Eye (tissue), 1 donor: Measurements from ENCODE around the gene STAT1.
"Not testable (repeated sequence)": the region's sequence is repeated elsewhere in the genome, so short reads cannot be mapped to it uniquely, and the experiment has no call there.

Source experiments
- DNase-seq: peaks from one replicate; pipeline ENCODE4 v3.0.0-alpha.2; 2015

STAT1 gene

GRCh38 chr2:191003405-191004309 lies 10.3 kb downstream of the STAT1 start:
- DNase-seq: no peak

GRCh38 chr2:191001624-191002023 lies 12.3 kb downstream of the STAT1 start:
- DNase-seq: no peak

DNA sequence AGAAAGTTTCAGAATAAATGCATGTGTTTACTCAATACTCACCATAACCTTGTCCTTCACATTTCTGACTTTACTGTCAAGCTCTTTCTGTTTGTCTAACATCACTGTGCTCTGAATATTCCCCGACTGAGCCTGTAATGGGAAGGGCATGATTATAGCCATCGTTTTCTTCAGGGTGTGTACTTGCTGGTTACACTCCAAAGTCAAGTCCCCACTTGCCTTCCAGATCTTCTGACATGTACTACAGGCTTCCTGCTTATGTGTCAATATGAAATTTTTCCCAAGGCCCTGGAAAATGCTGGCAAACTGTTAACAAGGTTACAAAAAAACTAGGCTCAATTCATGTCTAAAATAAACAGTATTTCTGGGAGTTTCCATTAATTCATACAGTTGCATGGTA lies 12.9 kb downstream of the STAT1 start:
- DNase-seq: no peak

- no peak for DNase-seq
Measured at GRCh38 chr2:190999949-191000665, 13.9 kb downstream of the STAT1 start.

DNA sequence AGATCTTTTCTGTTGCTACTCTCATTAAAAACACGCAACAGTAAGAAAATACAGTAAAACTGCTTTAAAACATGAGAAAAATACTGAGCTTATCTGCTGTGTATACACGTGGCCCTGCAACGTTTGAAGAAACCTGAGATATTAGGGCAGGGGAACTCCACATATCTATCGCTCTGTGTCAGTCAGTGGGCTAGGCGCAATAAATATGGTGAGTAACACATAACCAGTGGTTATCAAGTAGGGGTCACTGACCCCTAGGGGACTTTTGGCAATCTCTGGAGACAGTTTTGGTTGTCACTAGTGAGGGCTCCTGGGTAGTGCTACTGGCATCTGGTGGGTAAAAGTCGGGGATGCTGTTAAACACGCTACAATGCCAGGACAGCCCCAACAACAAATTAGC lies 14.9 kb downstream of the STAT1 start:
- no peak for DNase-seq

DNA sequence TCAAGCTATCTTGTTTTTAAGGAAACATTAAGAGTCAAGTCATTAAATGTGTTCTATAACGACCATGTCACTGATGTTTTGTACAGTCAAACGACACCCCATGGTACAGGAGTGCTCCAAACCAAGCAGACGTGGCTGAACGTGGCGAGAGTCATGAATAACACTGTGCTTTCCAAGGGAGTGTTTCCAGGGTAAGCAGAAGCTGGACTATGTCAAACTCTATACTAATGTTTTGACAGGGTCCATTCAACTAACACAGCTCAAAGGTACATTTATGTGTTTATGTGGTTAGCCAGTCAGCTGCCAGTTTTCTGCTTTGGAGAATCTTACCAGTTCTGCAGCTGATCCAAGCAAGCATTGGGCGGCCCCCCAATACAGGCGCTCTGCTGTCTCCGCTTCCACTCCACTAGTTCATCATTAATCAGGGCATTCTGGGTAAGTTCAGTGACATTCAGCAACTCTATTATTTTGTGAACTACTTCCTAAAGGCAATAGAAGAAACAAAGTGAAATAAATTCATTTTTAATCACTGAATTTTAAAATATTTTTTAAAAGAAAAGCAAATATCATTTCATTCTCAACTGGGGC lies 16.4 kb downstream of the STAT1 start:
- DNase-seq: no peak

DNA sequence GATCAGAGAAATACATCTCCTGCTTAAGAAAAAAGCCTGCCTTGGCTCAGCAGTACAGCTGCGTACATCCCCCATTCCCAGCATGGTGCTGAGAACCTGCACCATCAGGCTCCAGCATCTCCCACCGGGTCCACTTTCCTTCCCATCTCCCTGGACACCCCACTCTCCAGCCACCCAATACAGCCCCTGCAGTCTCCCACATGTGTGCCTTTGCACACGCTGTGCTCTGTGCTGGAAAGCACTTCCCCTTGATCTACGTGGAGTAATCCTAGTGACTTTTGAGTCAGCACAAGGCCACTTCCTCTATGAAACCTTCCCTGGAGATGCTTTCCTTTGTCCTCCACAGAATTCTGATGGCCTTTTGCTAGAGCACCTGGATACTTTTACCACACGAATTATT lies 17.0 kb downstream of the STAT1 start:
- no peak for DNase-seq

DNA sequence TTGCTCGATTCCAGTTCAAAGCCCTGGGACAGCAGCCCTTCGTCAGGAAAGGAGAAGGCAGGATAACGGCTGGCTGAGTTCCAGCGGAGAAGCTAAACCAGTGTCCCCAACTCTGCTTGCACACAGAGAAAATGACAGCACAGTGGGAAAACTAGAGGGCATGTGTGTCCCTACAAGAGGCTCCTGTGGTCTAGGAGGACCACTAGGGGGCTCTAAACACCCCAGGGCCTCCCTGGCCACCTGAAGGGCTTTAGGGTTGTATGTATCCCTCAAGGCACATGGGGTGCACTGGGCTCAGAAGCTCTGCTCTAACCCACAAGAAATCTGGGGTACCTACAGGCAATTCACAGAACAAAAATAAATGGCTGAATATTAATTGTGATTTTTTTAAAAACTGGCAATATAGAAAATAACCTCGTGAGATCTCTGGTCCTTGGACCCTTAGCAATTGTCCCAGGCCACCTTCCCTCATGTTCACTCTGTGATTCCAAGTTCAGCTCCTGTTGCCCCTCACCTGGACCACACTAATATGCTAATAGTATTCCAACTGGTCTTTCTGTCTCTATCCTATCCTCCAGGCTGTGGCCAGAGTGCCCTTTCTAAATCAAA lies 17.5 kb downstream of the STAT1 start:
- DNase-seq: peak; percentile 17

- DNase-seq: not testable (repeated sequence)
Measured at GRCh38 chr2:190995315-190995714, 18.7 kb downstream of the STAT1 start.

DNA sequence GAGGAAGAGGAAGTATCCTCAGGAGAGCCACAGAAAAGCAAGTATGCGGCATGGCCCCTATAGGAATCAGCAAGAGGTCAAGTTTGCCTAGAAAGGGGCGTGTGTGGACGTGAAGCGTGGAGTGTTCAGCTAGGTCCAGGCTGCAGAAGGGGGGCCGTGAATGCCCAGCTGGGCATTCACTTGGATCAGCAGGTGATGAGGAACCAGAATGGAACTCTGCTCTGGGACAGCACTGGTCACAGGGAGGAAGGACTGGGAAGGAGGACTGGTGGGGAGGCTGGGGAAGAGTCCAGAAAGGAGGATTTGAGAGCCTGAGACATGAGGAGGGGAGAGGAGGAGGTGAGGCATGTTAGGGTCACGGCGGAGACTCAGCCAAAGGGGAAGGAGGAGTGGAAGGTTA lies 19.8 kb downstream of the STAT1 start:
- DNase-seq: no peak

- DNase-seq: no peak
Measured at GRCh38 chr2:190993292-190993643, 20.7 kb downstream of the STAT1 start.

GRCh38 chr2:190990132-190990531 lies 23.8 kb downstream of the STAT1 start:
- no peak for DNase-seq

- no peak for DNase-seq
Measured at GRCh38 chr2:190988910-190989309, 25.1 kb downstream of the STAT1 start.

DNA sequence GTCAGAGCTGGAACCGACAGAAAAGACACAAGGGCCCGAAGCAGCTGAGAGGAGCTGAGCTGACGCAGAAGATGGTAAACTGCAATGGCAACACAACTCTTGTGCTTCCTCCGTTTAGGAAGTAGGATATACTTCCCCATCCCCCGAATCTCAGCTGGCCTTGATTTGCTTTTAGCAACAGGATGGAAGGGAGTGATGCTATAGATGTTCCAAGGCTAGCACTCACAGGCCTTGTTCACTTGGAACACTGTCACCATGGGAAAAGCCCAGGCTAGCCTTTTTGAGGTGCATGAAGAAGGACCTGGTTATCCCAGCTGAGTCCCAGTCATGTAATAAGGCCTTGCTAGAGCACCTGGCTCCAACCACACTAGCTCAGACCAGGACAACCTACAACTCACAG lies 26.0 kb downstream of the STAT1 start:
- DNase-seq: no peak

DNA sequence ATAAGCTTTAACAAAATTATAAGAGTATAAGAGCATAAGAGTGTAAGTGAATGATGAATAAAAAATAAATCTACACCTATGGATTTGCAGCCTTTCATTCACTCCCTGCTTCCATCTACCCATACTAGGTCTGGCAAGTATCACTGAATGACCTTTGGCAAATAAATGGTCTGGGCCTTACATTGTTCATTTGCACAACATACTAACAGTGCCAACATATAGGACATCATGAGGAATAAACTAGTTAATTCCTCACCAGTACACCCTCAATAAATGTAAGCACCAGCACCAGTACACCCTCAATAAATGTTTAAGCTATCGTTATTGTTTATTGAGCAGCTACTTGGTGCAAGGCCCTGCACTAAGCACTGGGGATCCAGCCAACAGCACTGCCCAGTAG lies 26.9 kb downstream of the STAT1 start:
- no peak for DNase-seq

GRCh38 chr2:190986221-190986953 lies 27.6 kb downstream of the STAT1 start:
- DNase-seq: no peak

DNA sequence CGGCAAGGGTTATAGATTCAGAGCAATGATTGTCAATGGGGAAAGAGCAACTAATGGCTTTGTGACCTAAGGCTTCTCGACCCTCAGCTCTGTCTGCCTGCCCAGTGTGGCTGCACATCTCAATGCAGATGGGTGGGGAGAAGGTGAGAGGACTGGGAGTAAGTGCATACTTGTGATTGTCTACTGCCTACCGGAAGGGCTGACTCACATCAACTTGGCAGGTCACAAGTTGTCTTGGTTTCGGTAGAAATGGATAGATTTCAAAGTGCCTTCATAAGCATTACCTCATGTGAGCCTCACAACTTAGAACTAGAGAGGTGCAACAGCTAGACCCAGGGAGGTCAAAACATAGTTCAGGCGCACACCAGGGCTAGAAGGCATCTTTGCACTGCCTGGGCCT lies 29.4 kb downstream of the STAT1 start:
- no peak for DNase-seq

GRCh38 chr2:190982262-190983034 lies 31.5 kb downstream of the STAT1 start:
- no peak for DNase-seq

DNA sequence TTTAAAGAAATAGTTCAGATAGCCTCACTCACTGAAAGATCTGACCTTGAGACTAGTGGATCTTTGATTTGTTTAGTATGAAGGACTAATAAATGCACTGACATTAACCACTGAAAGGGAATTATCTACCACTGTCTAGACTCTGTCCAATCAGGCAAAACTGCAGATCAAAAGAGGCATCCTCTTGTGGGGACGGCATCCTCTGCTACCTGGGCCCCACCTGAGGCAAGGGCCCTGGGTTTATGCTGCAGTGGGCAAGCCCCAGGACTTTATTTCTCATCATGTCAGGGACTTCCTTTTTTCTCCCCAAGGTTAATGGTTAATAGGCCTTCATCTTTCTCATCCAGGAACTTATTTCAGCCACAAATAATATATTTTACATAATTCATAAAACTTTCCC lies 32.2 kb downstream of the STAT1 start:
- no peak for DNase-seq

DNA sequence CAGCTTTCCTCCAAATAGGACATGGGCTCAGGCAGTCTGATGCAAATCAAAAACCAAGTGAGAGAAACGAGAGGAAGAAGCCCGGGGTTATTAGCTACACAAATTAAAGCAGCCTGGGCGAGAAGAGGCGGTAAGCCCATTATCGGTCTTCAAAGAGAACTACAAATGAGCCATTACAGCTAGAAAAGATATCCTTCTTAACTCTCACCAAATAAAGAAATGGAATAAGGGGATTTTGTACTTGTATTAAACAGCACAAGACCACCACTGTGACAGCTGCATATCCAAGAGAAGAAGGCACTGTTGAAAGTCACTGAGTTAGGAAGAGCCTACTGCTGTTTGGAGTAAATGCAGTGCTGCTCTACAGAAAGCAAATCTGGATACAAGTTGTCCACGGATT lies 32.6 kb downstream of the STAT1 start:
- no peak for DNase-seq

- no peak for DNase-seq
Measured at GRCh38 chr2:190980630-190981209, 33.3 kb downstream of the STAT1 start.
